ENCODE data around the gene RHEB. TPM values are rescaled to one million over a fixed set of nuclear protein-coding genes. Genes with fewer than 3 reads are reported as not detected.

The RHEB gene
- total and polyA plus RNA-seq, 2 experiments from 2014 or later = 101 to 239 TPM

DNA sequence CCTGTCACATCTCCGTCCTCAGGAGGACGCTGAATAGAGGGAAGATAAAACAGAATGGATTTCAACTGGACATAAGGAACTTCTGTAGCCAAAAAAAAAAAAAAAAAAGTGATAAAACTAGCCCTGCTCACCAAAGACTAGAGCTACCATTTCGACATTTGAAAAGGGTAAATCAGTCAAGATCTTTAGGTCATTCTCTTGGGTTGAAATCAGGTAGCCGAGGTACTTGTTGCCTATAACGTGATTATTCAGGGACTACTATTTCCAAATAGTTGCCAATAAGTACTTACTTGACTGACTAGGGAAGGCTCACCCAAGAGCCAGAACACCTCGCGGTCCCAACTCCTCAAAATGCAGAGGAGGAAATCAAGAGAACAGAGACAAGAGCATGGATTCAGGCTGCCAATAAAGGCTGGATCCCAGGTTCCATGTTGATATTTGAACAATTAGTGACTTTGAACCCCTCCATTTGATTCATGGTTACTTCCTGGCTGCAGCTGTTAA lies 2.0 kb downstream of the RHEB start (continued):
- TF ChIP-seq, protein P1, sequence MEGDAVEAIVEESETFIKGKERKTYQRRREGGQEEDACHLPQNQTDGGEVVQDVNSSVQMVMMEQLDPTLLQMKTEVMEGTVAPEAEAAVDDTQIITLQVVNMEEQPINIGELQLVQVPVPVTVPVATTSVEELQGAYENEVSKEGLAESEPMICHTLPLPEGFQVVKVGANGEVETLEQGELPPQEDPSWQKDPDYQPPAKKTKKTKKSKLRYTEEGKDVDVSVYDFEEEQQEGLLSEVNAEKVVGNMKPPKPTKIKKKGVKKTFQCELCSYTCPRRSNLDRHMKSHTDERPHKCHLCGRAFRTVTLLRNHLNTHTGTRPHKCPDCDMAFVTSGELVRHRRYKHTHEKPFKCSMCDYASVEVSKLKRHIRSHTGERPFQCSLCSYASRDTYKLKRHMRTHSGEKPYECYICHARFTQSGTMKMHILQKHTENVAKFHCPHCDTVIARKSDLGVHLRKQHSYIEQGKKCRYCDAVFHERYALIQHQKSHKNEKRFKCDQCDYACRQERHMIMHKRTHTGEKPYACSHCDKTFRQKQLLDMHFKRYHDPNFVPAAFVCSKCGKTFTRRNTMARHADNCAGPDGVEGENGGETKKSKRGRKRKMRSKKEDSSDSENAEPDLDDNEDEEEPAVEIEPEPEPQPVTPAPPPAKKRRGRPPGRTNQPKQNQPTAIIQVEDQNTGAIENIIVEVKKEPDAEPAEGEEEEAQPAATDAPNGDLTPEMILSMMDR (conservative IDR thresholded peaks at IDR 0.05; ENCODE audit: low read depth in 2 of 2) = no peak
- no peak for TF ChIP-seq STAT1 (IDR thresholded peaks at IDR 0.05; ENCODE audit: unreplicated experiment)

- Histone ChIP-seq H3K27me3 (ENCODE audit: insufficient read depth) (no peaks in the 10 kb centered on the region), H3K4me3 (no peak overlapping the region), H3K4me2 (no peak overlapping the region), H3K4me1 (ENCODE audit: insufficient read depth) (peaks cover 55% of the 10 kb centered on the region), H3K36me3 (ENCODE audit: insufficient read depth) (no peaks in the 10 kb centered on the region), H3K27ac (ENCODE audit: low read depth) (no peak overlapping the region), H2AFZ (no peak overlapping the region), H3F3A (replicated peaks; ENCODE audit: low read depth) (peaks cover 4% of the 10 kb centered on the region; the same call in 1 of the 2 replicates), H3K9me2 (ENCODE audit: insufficient read depth) (no peaks in the 10 kb centered on the region), H4K20me1 (replicated peaks; ENCODE audit: insufficient read depth) (peaks cover 85% of the 10 kb centered on the region), H3K79me2 (replicated peaks; ENCODE audit: insufficient read depth) (peaks cover 88% of the 10 kb centered on the region)
- peaks cover 6% of the 10 kb centered on the region; the same call in 2 of the 3 replicates for H3K9me3 Mint-ChIP-seq
- peaks cover 23% of the 10 kb centered on the region for H3K27me3 Mint-ChIP-seq (ENCODE audit: insufficient read depth, low read depth, poor library complexity)
- ATAC-seq = no peak
- peaks cover 56% of the 10 kb centered on the region for H3K4me1 Mint-ChIP-seq
- 0 out of 3 replicates have a peak, but pooled peaks cover 4% of the 10 kb centered on the region for H3K36me3 Mint-ChIP-seq (ENCODE audit: low read depth)
- no peak for DNase-seq (ENCODE audit: low spot score)
- H3K4me3 Mint-ChIP-seq = no peak overlapping the region
- H3K27ac Mint-ChIP-seq = no peak overlapping the region
- TF ChIP-seq POLR2AphosphoS5 (IDR thresholded peaks at IDR 0.05; ENCODE audit: low read depth) (no peak), STAT1 (IDR thresholded peaks at IDR 0.05; ENCODE audit: unreplicated experiment) (no peak), ZNF331 (CRISPR knock-in tag; IDR thresholded peaks at IDR 0.05; ENCODE audit: low read depth) (no peak), CREB1 (CRISPR knock-in tag; IDR thresholded peaks at IDR 0.05; ENCODE audit: low read depth) (no peak), REST (IDR thresholded peaks at IDR 0.05; ENCODE audit: unreplicated experiment) (no peak), JUNB (IDR thresholded peaks at IDR 0.05; ENCODE audit: unreplicated experiment) (no peak), ZNF114 (CRISPR knock-in tag; IDR thresholded peaks at IDR 0.05) (no peak), EZH2phosphoT487 (IDR thresholded peaks at IDR 0.05; ENCODE audit: unreplicated experiment) (no peak), EZH2 (IDR thresholded peaks at IDR 0.05; ENCODE audit: low read depth, unreplicated experiment) (no peak)
- TF ChIP-seq, protein P2, sequence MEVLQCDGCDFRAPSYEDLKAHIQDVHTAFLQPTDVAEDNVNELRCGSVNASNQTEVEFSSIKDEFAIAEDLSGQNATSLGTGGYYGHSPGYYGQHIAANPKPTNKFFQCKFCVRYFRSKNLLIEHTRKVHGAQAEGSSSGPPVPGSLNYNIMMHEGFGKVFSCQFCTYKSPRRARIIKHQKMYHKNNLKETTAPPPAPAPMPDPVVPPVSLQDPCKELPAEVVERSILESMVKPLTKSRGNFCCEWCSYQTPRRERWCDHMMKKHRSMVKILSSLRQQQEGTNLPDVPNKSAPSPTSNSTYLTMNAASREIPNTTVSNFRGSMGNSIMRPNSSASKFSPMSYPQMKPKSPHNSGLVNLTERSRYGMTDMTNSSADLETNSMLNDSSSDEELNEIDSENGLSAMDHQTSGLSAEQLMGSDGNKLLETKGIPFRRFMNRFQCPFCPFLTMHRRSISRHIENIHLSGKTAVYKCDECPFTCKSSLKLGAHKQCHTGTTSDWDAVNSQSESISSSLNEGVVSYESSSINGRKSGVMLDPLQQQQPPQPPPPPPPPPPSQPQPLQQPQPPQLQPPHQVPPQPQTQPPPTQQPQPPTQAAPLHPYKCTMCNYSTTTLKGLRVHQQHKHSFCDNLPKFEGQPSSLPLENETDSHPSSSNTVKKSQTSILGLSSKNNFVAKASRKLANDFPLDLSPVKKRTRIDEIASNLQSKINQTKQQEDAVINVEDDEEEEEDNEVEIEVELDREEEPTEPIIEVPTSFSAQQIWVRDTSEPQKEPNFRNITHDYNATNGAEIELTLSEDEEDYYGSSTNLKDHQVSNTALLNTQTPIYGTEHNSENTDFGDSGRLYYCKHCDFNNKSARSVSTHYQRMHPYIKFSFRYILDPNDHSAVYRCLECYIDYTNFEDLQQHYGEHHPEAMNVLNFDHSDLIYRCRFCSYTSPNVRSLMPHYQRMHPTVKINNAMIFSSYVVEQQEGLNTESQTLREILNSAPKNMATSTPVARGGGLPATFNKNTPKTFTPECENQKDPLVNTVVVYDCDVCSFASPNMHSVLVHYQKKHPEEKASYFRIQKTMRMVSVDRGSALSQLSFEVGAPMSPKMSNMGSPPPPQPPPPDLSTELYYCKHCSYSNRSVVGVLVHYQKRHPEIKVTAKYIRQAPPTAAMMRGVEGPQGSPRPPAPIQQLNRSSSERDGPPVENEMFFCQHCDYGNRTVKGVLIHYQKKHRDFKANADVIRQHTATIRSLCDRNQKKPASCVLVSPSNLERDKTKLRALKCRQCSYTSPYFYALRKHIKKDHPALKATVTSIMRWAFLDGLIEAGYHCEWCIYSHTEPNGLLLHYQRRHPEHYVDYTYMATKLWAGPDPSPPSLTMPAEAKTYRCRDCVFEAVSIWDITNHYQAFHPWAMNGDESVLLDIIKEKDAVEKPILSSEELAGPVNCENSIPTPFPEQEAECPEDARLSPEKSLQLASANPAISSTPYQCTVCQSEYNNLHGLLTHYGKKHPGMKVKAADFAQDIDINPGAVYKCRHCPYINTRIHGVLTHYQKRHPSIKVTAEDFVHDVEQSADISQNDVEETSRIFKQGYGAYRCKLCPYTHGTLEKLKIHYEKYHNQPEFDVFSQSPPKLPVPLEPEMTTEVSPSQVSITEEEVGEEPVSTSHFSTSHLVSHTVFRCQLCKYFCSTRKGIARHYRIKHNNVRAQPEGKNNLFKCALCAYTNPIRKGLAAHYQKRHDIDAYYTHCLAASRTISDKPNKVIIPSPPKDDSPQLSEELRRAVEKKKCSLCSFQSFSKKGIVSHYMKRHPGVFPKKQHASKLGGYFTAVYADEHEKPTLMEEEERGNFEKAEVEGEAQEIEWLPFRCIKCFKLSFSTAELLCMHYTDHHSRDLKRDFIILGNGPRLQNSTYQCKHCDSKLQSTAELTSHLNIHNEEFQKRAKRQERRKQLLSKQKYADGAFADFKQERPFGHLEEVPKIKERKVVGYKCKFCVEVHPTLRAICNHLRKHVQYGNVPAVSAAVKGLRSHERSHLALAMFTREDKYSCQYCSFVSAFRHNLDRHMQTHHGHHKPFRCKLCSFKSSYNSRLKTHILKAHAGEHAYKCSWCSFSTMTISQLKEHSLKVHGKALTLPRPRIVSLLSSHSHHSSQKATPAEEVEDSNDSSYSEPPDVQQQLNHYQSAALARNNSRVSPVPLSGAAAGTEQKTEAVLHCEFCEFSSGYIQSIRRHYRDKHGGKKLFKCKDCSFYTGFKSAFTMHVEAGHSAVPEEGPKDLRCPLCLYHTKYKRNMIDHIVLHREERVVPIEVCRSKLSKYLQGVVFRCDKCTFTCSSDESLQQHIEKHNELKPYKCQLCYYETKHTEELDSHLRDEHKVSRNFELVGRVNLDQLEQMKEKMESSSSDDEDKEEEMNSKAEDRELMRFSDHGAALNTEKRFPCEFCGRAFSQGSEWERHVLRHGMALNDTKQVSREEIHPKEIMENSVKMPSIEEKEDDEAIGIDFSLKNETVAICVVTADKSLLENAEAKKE (CRISPR knock-in tag; IDR thresholded peaks at IDR 0.05) = no peak
- TF ChIP-seq, protein P1 (conservative IDR thresholded peaks at IDR 0.05; ENCODE audit: low read depth in 2 of 2) = no peak
These were observed 4.5 kb downstream of the RHEB start for GRCh38 chr7:151515276-151515565.

Measured in GM23338 (cell line).